Measurements from ENCODE around the gene PRDM8.

GRCh38 chr4:80226094-80226493 is 28.8 kb downstream of the PRDM8 start:
- TF ChIP-seq POLR2AphosphoS5 (IDR thresholded peaks at IDR 0.05; ENCODE audit: low read depth, low read length) (no peak), POLR2A (IDR thresholded peaks at IDR 0.05; ENCODE audit: low read depth, low read length) (no peak), TAF1 (IDR thresholded peaks at IDR 0.05; ENCODE audit: low read depth, low read length) (no peak)
